Kidney (tissue), 14 donors: ENCODE data around the gene RRP12. TPM values are rescaled to one million over a fixed set of nuclear protein-coding genes. Genes with fewer than 3 reads are reported as not detected.

ENCODE experiments used
- DNase-seq, 5 donors: peaks; one replicate each; pipeline ENCODE4 v3.0.0-alpha.2; 2013 to 2020
- FAIRE-seq: peaks from 2 replicates; lab custom pipeline; 2012; peaks lifted over from hg19 to GRCh38; lab: Jason Lieb, UNC
- H3K27ac ChIP-seq, 2 donors: one replicate each; pipeline ENCODE4 v1.7.0; 2013; ENCODE audit warnings: low read depth in 2 of 2, low read length in 2 of 2, inconsistent platforms in 1 of 2
- H3K27me3 ChIP-seq: one replicate; pipeline ENCODE4 v1.7.1; 2013; ENCODE audit warnings: low read length, inconsistent platforms; ENCODE audit not compliant: control insufficient read depth, insufficient read depth
- H3K36me3 ChIP-seq, 3 donors: one replicate each; pipeline versions ENCODE4 v1.7.0 to v1.7.1; 2013; ENCODE audit warnings: low read length in 3 of 3, control low read depth in 1 of 3, inconsistent platforms in 1 of 3; ENCODE audit not compliant: insufficient read depth in 3 of 3, control insufficient read depth in 2 of 3
- H3K4me1 ChIP-seq, 3 donors: one replicate each; pipeline versions ENCODE4 v1.7.0 to v1.7.1; 2013; ENCODE audit warnings: low read length in 3 of 3, inconsistent platforms in 1 of 3, low read depth in 1 of 3; ENCODE audit not compliant: control insufficient read depth in 2 of 3, insufficient read depth in 2 of 3
- H3K4me3 ChIP-seq, 3 donors: one replicate each; pipeline versions ENCODE4 v1.7.0 to v1.8.1; 2013; ENCODE audit warnings: low read length in 3 of 3, control low read depth in 1 of 3, inconsistent platforms in 1 of 3
- H3K9ac ChIP-seq, 3 donors: one replicate each; pipeline versions ENCODE4 v1.7.0 to v1.7.1; 2013; ENCODE audit warnings: low read length in 3 of 3, control low read depth in 1 of 3, inconsistent platforms in 1 of 3
- H3K9me3 ChIP-seq, 3 donors: one replicate each; pipeline versions ENCODE4 v1.7.0 to v1.7.1; 2013; ENCODE audit warnings: low read length in 3 of 3, control low read depth in 1 of 3, inconsistent platforms in 1 of 3; ENCODE audit not compliant: control insufficient read depth in 2 of 3, insufficient read depth in 1 of 3
- intact Hi-C: fragments of 100-400 bp; cut with DNase I; formaldehyde crosslinking; loops from one replicate; pipeline ENCODE4 v1.11.1; 2022
- polyA plus RNA-seq: library from polyadenylated mRNA; stranded (reverse); fragments of 350-450 nt; fragmentation: Illumina TruSeq; extraction: RNeasy Lipid Tissue Mini Kit (QIAGEN cat#74804); gene quantifications from one replicate; pipeline ENCODE4 v1.2.3, GENCODE V29; 2014; ENCODE audit warnings: low read depth, low replicate concordance; ENCODE audit not compliant: insufficient read depth
- total RNA-seq: library from RNA; stranded (reverse); fragmentation: NEBNext Ultra II Directional; extraction: Animal tissue kit (Norgen Biotek cat#: 25700); gene quantifications from one replicate; pipeline ENCODE4 v1.2.1, GENCODE V29; 2021
- TF ChIP-seq, protein P1 (sequence below): IDR thresholded peaks from 3 replicates; pipeline ENCODE4 v1.5.1; 2012; ENCODE audit warnings: mild to moderate bottlenecking, moderate library complexity, borderline replicate concordance; ENCODE audit not compliant: insufficient read depth; ENCODE audit errors: extremely low read depth
- donor health status: control.
- donor health status: control.
- donor health status: control.
- donor health status: control.
- donor health status: control.
- donor health status: DM: yes; HTN: yes; CAD: no.
- donor health status: Normal renal cell carcinoma (clear cell type).

RRP12 gene
- total and polyA plus RNA-seq, 2 donors from 2014 or later = 9.7 to 30.0 TPM

- H3K27me3 ChIP-seq = no peaks in the 10 kb centered on the region
- H3K4me3 ChIP-seq = no peak overlapping the region
- H3K27ac ChIP-seq = no peak overlapping the region
- H3K9ac ChIP-seq = no peak overlapping the region
- DNase-seq (no peak), FAIRE-seq (no peak)
- intact Hi-C loops = no loop called here
- H3K9me3 ChIP-seq = no peaks in the 10 kb centered on the region
- H3K4me1 ChIP-seq = no peaks in the 10 kb centered on the region
- H3K36me3 ChIP-seq = peaks cover 0 to 8% (median 5%) of the 10 kb centered on the region in 3 donors
- TF ChIP-seq, protein P1, sequence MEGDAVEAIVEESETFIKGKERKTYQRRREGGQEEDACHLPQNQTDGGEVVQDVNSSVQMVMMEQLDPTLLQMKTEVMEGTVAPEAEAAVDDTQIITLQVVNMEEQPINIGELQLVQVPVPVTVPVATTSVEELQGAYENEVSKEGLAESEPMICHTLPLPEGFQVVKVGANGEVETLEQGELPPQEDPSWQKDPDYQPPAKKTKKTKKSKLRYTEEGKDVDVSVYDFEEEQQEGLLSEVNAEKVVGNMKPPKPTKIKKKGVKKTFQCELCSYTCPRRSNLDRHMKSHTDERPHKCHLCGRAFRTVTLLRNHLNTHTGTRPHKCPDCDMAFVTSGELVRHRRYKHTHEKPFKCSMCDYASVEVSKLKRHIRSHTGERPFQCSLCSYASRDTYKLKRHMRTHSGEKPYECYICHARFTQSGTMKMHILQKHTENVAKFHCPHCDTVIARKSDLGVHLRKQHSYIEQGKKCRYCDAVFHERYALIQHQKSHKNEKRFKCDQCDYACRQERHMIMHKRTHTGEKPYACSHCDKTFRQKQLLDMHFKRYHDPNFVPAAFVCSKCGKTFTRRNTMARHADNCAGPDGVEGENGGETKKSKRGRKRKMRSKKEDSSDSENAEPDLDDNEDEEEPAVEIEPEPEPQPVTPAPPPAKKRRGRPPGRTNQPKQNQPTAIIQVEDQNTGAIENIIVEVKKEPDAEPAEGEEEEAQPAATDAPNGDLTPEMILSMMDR = no peak
Measured at GRCh38 chr10:97384641-97385040, 16.5 kb downstream of the RRP12 start.

GRCh38 chr10:97384156-97384555 lies 17.0 kb downstream of the RRP12 start:
- DNase-seq (no peak), FAIRE-seq (no peak)
- intact Hi-C loops = no loop called here
- Histone ChIP-seq H3K36me3 (peaks cover 0 to 8% (median 5%) of the 10 kb centered on the region in 3 donors), H3K9me3 (no peaks in the 10 kb centered on the region), H3K27me3 (no peaks in the 10 kb centered on the region), H3K9ac (no peak overlapping the region), H3K4me1 (no peaks in the 10 kb centered on the region), H3K4me3 (no peak overlapping the region), H3K27ac (no peak overlapping the region)
- TF ChIP-seq, protein P1 = no peak

GRCh38 chr10:97383159-97383558 lies 18.0 kb downstream of the RRP12 start:
- intact Hi-C loops = no loop called here
- TF ChIP-seq, protein P1 = no peak
- no peaks in the 10 kb centered on the region for H3K9me3 ChIP-seq
- no peak overlapping the region for H3K9ac ChIP-seq
- no peak for DNase-seq
- H3K27ac ChIP-seq = no peak overlapping the region
- no peaks in the 10 kb centered on the region for H3K27me3 ChIP-seq
- H3K4me3 ChIP-seq = no peak overlapping the region
- FAIRE-seq = no peak
- H3K36me3 ChIP-seq = peaks cover 2 to 6% (median 4%) of the 10 kb centered on the region in 3 donors
- H3K4me1 ChIP-seq = no peaks in the 10 kb centered on the region

- no peaks in the 10 kb centered on the region for H3K9me3 ChIP-seq
- H3K4me1 ChIP-seq = no peaks in the 10 kb centered on the region
- intact Hi-C loops = no loop called here
- H3K27me3 ChIP-seq = no peaks in the 10 kb centered on the region
- TF ChIP-seq, protein P1 = no peak
- H3K36me3 ChIP-seq = peaks cover 3 to 8% (median 3%) of the 10 kb centered on the region in 3 donors
- no peak overlapping the region for H3K4me3 ChIP-seq
- FAIRE-seq = no peak
- no peak for DNase-seq
- H3K27ac ChIP-seq = no peak overlapping the region
- no peak overlapping the region for H3K9ac ChIP-seq
Measured at GRCh38 chr10:97381626-97382025, 19.5 kb downstream of the RRP12 start.
